Smooth muscle cell (in vitro differentiated cells): ENCODE data around the gene APPL2. TPM values are rescaled to one million over a fixed set of nuclear protein-coding genes. Genes with fewer than 3 reads are reported as not detected.
"Not testable (repeated sequence)": the region's sequence is repeated elsewhere in the genome, so short reads cannot be mapped to it uniquely, and the experiment has no call there.

Experiments used
- DNase-seq: peaks from one replicate; lab custom pipeline; 2025; ENCODE audit not compliant: unreplicated experiment; lab: John Stamatoyannopoulos, UW
- H2AFZ ChIP-seq: fragments of 200-600 bp; sonication (generic); 2 replicates; pipeline ENCODE4 v1.6.0; 2016; ENCODE audit warnings: antibody characterized with exemption, low read depth, mild to moderate bottlenecking
- H3F3A ChIP-seq: fragments of 200-600 bp; sonication (generic); 2 replicates; pipeline ENCODE4 v1.6.0; 2017; ENCODE audit warnings: antibody characterized with exemption, low read depth
- H3K27ac ChIP-seq: fragments of 200-600 bp; sonication (generic); 2 replicates; pipeline ENCODE4 v1.5.1; 2016; ENCODE audit warnings: low read depth, mild to moderate bottlenecking
- H3K27me3 ChIP-seq: fragments of 200-600 bp; sonication (generic); 2 replicates; pipeline ENCODE4 v1.6.1; 2016; ENCODE audit warnings: low read depth, mild to moderate bottlenecking
- H3K36me3 ChIP-seq: fragments of 200-600 bp; sonication (generic); 2 replicates; pipeline ENCODE4 v1.5.1; 2016; ENCODE audit warnings: low read depth
- H3K4me1 ChIP-seq: fragments of 200-600 bp; sonication (generic); 2 replicates; pipeline ENCODE4 v1.5.1; 2016; ENCODE audit warnings: low read depth
- H3K4me2 ChIP-seq: fragments of 200-600 bp; sonication (generic); 2 replicates; pipeline ENCODE4 v1.6.0; 2016; ENCODE audit warnings: mild to moderate bottlenecking
- H3K4me3 ChIP-seq: fragments of 200-600 bp; sonication (generic); 2 replicates; pipeline ENCODE4 v1.5.1; 2016; ENCODE audit warnings: mild to moderate bottlenecking
- H3K79me2 ChIP-seq: fragments of 200-600 bp; sonication (generic); 2 replicates; pipeline ENCODE4 v1.6.0; 2016; ENCODE audit warnings: low read depth, mild to moderate bottlenecking
- H3K9ac ChIP-seq: fragments of 200-600 bp; sonication (generic); 2 replicates; pipeline ENCODE4 v1.6.0; 2016; ENCODE audit warnings: low read depth
- H3K9me3 ChIP-seq: fragments of 200-600 bp; sonication (generic); replicated peaks from 2 replicates; pipeline ENCODE4 v1.5.1; 2016; ENCODE audit warnings: low read depth
- H4K20me1 ChIP-seq: fragments of 200-600 bp; sonication (generic); 2 replicates; pipeline ENCODE4 v1.6.0; 2016; ENCODE audit warnings: low read depth
- WGBS: methylation state at CpG from one replicate; pipeline ENCODE4 v1.1.7; 2016; ENCODE audit warnings: low lambda C conversion rate; 5-methylcytosine and 5-hydroxymethylcytosine counted together
- polyA plus RNA-seq: library from polyadenylated mRNA; unstranded; fragments of >200 nt; fragmentation: Nextera tagmentation; extraction: Ambion mirVana; gene quantifications from 2 replicates; pipeline ENCODE4 v1.2.1, GENCODE V29; 2016
- total RNA-seq: library from RNA; depleted of rRNA; stranded (reverse); fragments of >200 nt; gene quantifications from 2 replicates; pipeline ENCODE4 v1.2.3, GENCODE V29; 2014
- TF ChIP-seq, protein P1 (sequence below): fragments of 200-600 bp; sonication (generic); IDR thresholded peaks from 2 replicates; pipeline ENCODE4 v1.5.1; 2017; ENCODE audit warnings: borderline replicate concordance, mild to moderate bottlenecking, antibody characterized with exemption; ENCODE audit not compliant: insufficient read depth, poor library complexity, severe bottlenecking

Gene APPL2
- total and polyA plus RNA-seq, 2 experiments from 2014 or later = 19.8 to 22.4 TPM

DNA sequence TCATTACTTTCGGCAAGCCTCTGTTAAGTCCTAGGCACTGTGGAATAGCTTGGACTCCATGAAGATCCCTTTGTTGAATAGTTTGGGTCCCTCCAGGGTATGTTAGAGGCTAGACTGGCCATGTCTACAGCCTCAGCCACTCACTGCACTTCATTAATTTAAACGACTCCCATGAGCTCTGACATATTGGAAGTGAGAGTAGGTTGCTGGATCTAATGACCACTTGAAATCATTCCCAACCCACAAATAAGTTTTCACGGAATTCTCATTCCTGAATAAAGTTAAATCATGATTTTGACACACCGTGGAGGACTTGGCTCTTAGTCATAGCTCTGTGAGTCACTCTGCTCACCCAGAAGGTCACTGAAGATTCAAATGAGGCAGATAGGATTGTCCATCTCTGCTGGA lies 21.4 kb upstream of the APPL2 start:
- H3K27me3 ChIP-seq = no peaks in the 10 kb centered on the region
- WGBS = 46% methylated on average over 4 of the region's 4 CpGs
- H3K4me2 ChIP-seq = peak overlapping the region; percentile 15
- H3K9me3 ChIP-seq = no peaks in the 10 kb centered on the region
- H3K27ac ChIP-seq = peak overlapping the region; percentile 78
- no peaks in the 10 kb centered on the region for H3K36me3 ChIP-seq
- H3F3A ChIP-seq = peaks cover 9% of the 10 kb centered on the region
- DNase-seq = no peak
- H4K20me1 ChIP-seq = no peaks in the 10 kb centered on the region
- TF ChIP-seq, protein P1, sequence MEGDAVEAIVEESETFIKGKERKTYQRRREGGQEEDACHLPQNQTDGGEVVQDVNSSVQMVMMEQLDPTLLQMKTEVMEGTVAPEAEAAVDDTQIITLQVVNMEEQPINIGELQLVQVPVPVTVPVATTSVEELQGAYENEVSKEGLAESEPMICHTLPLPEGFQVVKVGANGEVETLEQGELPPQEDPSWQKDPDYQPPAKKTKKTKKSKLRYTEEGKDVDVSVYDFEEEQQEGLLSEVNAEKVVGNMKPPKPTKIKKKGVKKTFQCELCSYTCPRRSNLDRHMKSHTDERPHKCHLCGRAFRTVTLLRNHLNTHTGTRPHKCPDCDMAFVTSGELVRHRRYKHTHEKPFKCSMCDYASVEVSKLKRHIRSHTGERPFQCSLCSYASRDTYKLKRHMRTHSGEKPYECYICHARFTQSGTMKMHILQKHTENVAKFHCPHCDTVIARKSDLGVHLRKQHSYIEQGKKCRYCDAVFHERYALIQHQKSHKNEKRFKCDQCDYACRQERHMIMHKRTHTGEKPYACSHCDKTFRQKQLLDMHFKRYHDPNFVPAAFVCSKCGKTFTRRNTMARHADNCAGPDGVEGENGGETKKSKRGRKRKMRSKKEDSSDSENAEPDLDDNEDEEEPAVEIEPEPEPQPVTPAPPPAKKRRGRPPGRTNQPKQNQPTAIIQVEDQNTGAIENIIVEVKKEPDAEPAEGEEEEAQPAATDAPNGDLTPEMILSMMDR = no peak
- no peaks in the 10 kb centered on the region for H3K79me2 ChIP-seq
- H3K4me1 ChIP-seq = no peaks in the 10 kb centered on the region
- peak overlapping the region; percentile 52 for H3K9ac ChIP-seq
- H2AFZ ChIP-seq = no peak overlapping the region
- no peak overlapping the region for H3K4me3 ChIP-seq

DNA sequence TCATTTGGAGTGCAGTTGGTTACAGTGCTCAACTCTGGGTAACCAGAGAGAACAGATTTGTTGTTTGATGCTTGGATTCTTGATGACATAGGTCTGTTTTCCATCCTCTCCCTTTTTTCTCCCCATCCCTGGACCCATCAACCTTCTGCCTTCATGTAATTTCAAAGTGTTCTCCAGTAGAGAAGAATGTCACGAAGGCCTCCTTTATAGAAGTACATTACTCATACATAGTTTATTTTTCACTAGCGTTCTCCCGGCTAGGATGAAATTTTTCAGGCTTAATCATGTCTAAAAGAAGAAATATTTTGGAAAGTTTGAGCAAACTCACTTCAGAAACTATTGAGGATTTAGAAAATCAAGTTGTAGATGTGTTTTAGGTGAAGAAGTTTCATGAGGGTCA lies 20.9 kb upstream of the APPL2 start:
- WGBS = 21% methylated on average over 3 of the region's 3 CpGs
- Histone ChIP-seq H3K79me2 (no peaks in the 10 kb centered on the region), H2AFZ (no peak overlapping the region), H4K20me1 (no peaks in the 10 kb centered on the region), H3K27ac (peak overlapping the region; percentile 78), H3F3A (peaks cover 9% of the 10 kb centered on the region), H3K36me3 (no peaks in the 10 kb centered on the region), H3K4me2 (peak overlapping the region; percentile 15), H3K9me3 (no peaks in the 10 kb centered on the region), H3K27me3 (no peaks in the 10 kb centered on the region), H3K4me3 (no peak overlapping the region), H3K4me1 (no peaks in the 10 kb centered on the region), H3K9ac (peak overlapping the region; percentile 52)
- no peak for DNase-seq
- TF ChIP-seq, protein P1 = no peak

DNA sequence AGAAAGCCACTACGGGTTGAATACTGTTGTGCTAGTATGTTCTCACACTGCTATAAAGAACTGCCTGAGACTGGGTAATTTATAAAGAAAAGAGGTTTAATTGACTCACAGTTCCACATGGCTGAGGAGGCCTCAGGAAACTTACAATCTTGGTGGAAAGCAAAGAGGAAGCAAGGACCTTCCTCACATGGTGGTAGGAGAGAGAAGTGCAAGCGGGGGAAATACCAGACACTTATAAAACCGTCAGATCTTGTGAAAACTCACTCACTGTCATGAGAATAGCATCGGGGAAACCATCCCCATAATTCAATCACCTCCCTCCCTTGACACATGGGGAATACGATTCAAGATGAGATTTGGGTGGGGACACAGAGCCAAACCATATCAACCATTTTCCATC lies 20.5 kb upstream of the APPL2 start:
- H3K4me3 ChIP-seq, H4K20me1 ChIP-seq, H3F3A ChIP-seq, H3K27me3 ChIP-seq, H2AFZ ChIP-seq, H3K9me3 ChIP-seq, H3K36me3 ChIP-seq, H3K9ac ChIP-seq, H3K79me2 ChIP-seq, H3K4me1 ChIP-seq, DNase-seq: not testable (repeated sequence)
- WGBS = 83% methylated on average over 5 of the region's 5 CpGs
- Histone ChIP-seq H3K27ac (peak overlapping the region; percentile 78), H3K4me2 (peak overlapping the region; percentile 15)

DNA sequence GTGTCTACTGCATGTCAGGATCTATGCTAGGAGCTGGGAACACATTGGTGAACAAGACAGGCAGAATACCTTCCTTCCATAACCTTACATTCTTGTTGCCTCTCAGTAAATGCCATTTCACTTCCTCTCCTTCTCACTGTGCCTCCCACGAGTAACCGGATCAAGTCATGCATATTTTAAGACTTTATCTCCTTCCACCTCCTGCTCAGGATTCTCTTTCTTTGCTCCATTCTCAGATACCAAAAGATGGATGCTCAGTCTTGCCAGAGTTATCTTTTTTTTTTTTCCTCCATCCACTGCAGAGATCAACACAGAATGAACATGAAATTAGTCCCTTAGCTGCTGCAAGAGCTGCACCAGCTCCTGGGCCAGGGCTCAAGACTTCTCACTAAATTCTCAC lies 20.0 kb upstream of the APPL2 start:
- Histone ChIP-seq H2AFZ (no peak overlapping the region), H3K9me3 (no peaks in the 10 kb centered on the region), H4K20me1 (no peaks in the 10 kb centered on the region), H3K4me1 (no peaks in the 10 kb centered on the region), H3K9ac (no peak overlapping the region), H3K36me3 (no peaks in the 10 kb centered on the region), H3K27ac (peak overlapping the region; percentile 78), H3F3A (peaks cover 9% of the 10 kb centered on the region), H3K4me2 (peak overlapping the region; percentile 15), H3K27me3 (no peaks in the 10 kb centered on the region), H3K4me3 (no peak overlapping the region), H3K79me2 (no peaks in the 10 kb centered on the region)
- DNase-seq = no peak
- 34% methylated on average over 2 of the region's 2 CpGs for WGBS
- TF ChIP-seq, protein P1 = no peak
